ENCODE measurements around the gene CCNT2. TPM values are rescaled to one million over a fixed set of nuclear protein-coding genes. Genes with fewer than 3 reads are reported as not detected.

The CCNT2 gene
- polyA plus RNA-seq, 1 of the 3 experiments (the other 2 are of a cell fraction): 5.3 TPM

- no peak for TF ChIP-seq TCF12 (IDR thresholded peaks at IDR 0.05)
- no peak for TF ChIP-seq GABPA (IDR thresholded peaks at IDR 0.05; ENCODE audit: low read depth)
- TF ChIP-seq FOXM1 (IDR thresholded peaks at IDR 0.05; ENCODE audit: low read depth): no peak
- no peak for TF ChIP-seq SMC3 (IDR thresholded peaks at IDR 0.05; ENCODE audit: low read depth, low read length)
- no peak for TF ChIP-seq PBX3 (IDR thresholded peaks at IDR 0.05)
- TF ChIP-seq TAF1 (IDR thresholded peaks at IDR 0.05; ENCODE audit: borderline replicate concordance, low read depth, low read length): no peak
- no peak for TF ChIP-seq EZH2phosphoT487 (IDR thresholded peaks at IDR 0.05; ENCODE audit: borderline replicate concordance, low read depth)
- no peak for TF ChIP-seq EP300 (IDR thresholded peaks at IDR 0.05; ENCODE audit: borderline replicate concordance in 1 of 2, low read depth in 1 of 2, low read length in 1 of 2)
- TF ChIP-seq RFX5 (IDR thresholded peaks at IDR 0.05; ENCODE audit: low read length): no peak
- TF ChIP-seq RAD21 (IDR thresholded peaks at IDR 0.05; ENCODE audit: low read length): no peak
- TF ChIP-seq JUND (IDR thresholded peaks at IDR 0.05): no peak
- no peak for TF ChIP-seq TEAD4 (IDR thresholded peaks at IDR 0.05; ENCODE audit: borderline replicate concordance, insufficient read depth)
- TF ChIP-seq YY1 (IDR thresholded peaks at IDR 0.05; ENCODE audit: low read depth): no peak
- no peak for TF ChIP-seq MEF2A (IDR thresholded peaks at IDR 0.05; ENCODE audit: borderline replicate concordance, low read depth)
- no peak for TF ChIP-seq NFIC (IDR thresholded peaks at IDR 0.05; ENCODE audit: borderline replicate concordance)
- TF ChIP-seq IRF3 (IDR thresholded peaks at IDR 0.05; ENCODE audit: low read depth, low read length): no peak
- Histone ChIP-seq H4K20me1 (ENCODE audit: insufficient read depth) (peaks cover 90% of the 10 kb centered on the region), H3F3A (replicated peaks; ENCODE audit: insufficient read depth) (peaks cover 9% of the 10 kb centered on the region), H2AFZ (ENCODE audit: low read depth) (no peak overlapping the region), H3K4me3 (ENCODE audit: low read depth in 2 of 2, low read length in 1 of 2) (no peak overlapping the region), H3K4me1 (ENCODE audit: control insufficient read depth in 1 of 2, insufficient read depth in 2 of 2, low read depth in 1 of 2, low read length in 1 of 2) (peaks cover 0 to 16% of the 10 kb centered on the region in 2 experiments; a peak in 2 of 4 replicates), H3K79me2 (ENCODE audit: insufficient read depth) (peaks cover 100% of the 10 kb centered on the region), H3K27me3 (ENCODE audit: insufficient read depth) (no peaks in the 10 kb centered on the region), H3K36me3 (replicated peaks in 1 of 2; ENCODE audit: control insufficient read depth in 1 of 2, insufficient read depth in 2 of 2, low read length in 1 of 2) (peaks cover 36 to 57% of the 10 kb centered on the region in 2 experiments), H3K27ac (ENCODE audit: low read depth in 2 of 2, low read length in 1 of 2) (no peak overlapping the region), H3K9me2 (no peaks in the 10 kb centered on the region), H3K9me3 (no peaks in the 10 kb centered on the region), H3K9ac (no peak overlapping the region), H3K4me2 (no peak overlapping the region)
- ChIA-PET POLR2A (no interaction called here), CTCF (no interaction called here)
- WGBS (ENCODE audit: low lambda C conversion rate): 95% methylated on average over 1 of the region's 1 CpG
- DNase-seq: no peak
Observed at GRCh38 chr2:134933732-134934131, 15.1 kb downstream of the CCNT2 start.

GRCh38 chr2:134934150-134934549, 15.5 kb downstream of the CCNT2 start:
- WGBS (ENCODE audit: low lambda C conversion rate): 88% methylated on average over 2 of the region's 2 CpGs
- DNase-seq: no peak
- H3K27me3 ChIP-seq (ENCODE audit: insufficient read depth): no peaks in the 10 kb centered on the region
- 0 out of 2 replicates have a peak overlapping the region, but pooled peaks have one; percentile 3 for H3K4me2 ChIP-seq
- H3K79me2 ChIP-seq (ENCODE audit: insufficient read depth): peaks cover 100% of the 10 kb centered on the region
- peaks cover 9% of the 10 kb centered on the region for H3F3A ChIP-seq (replicated peaks; ENCODE audit: insufficient read depth)
- H3K9me3 ChIP-seq: no peaks in the 10 kb centered on the region
- CTCF ChIA-PET: no interaction called here
- H3K4me1 ChIP-seq (ENCODE audit: control insufficient read depth in 1 of 2, insufficient read depth in 2 of 2, low read depth in 1 of 2, low read length in 1 of 2): peaks cover 0 to 16% of the 10 kb centered on the region in 2 experiments; a peak in 2 of 4 replicates
- no peak overlapping the region for H2AFZ ChIP-seq (ENCODE audit: low read depth)
- H4K20me1 ChIP-seq (ENCODE audit: insufficient read depth): peaks cover 85% of the 10 kb centered on the region
- H3K36me3 ChIP-seq (replicated peaks in 1 of 2; ENCODE audit: control insufficient read depth in 1 of 2, insufficient read depth in 2 of 2, low read length in 1 of 2): peaks cover 40 to 62% of the 10 kb centered on the region in 2 experiments
- no peak overlapping the region; a peak in 1 of 4 replicates for H3K27ac ChIP-seq (ENCODE audit: low read depth in 2 of 2, low read length in 1 of 2)
- H3K4me3 ChIP-seq (ENCODE audit: low read depth in 2 of 2, low read length in 1 of 2): no peak overlapping the region
- POLR2A ChIA-PET: no interaction called here
- no peak overlapping the region for H3K9ac ChIP-seq
- no peaks in the 10 kb centered on the region for H3K9me2 ChIP-seq
- no peak for TF ChIP-seq MAX (IDR thresholded peaks at IDR 0.05; ENCODE audit: low read depth)
- TF ChIP-seq SIN3A (IDR thresholded peaks at IDR 0.05; ENCODE audit: borderline replicate concordance, low read depth, low read length): no peak
- TF ChIP-seq RCOR1 (IDR thresholded peaks at IDR 0.05; ENCODE audit: low read length): no peak
- TF ChIP-seq TAF1 (IDR thresholded peaks at IDR 0.05; ENCODE audit: borderline replicate concordance, low read depth, low read length): no peak
- no peak for TF ChIP-seq NRF1 (IDR thresholded peaks at IDR 0.05; ENCODE audit: low read depth, low read length)
- no peak for TF ChIP-seq ELF1 (IDR thresholded peaks at IDR 0.05)
- no peak for TF ChIP-seq GABPA (IDR thresholded peaks at IDR 0.05; ENCODE audit: low read depth)
- TF ChIP-seq IRF3 (IDR thresholded peaks at IDR 0.05; ENCODE audit: low read depth, low read length): no peak
- no peak for TF ChIP-seq GATA2 (CRISPR knock-in tag; IDR thresholded peaks at IDR 0.05)
- no peak for TF ChIP-seq POLR2AphosphoS5 (IDR thresholded peaks at IDR 0.05; ENCODE audit: low read depth, low read length)
- TF ChIP-seq MXI1 (IDR thresholded peaks at IDR 0.05; ENCODE audit: low read depth, low read length): no peak
- no peak for TF ChIP-seq EP300 (IDR thresholded peaks at IDR 0.05; ENCODE audit: borderline replicate concordance in 1 of 2, low read depth in 1 of 2, low read length in 1 of 2)
- no peak for TF ChIP-seq FOXJ3 (CRISPR knock-in tag; IDR thresholded peaks at IDR 0.05)
- TF ChIP-seq USF1 (IDR thresholded peaks at IDR 0.05; ENCODE audit: borderline replicate concordance, low read depth): no peak
